Measurements from ENCODE around the gene UQCRC1.

The UQCRC1 gene

DNA sequence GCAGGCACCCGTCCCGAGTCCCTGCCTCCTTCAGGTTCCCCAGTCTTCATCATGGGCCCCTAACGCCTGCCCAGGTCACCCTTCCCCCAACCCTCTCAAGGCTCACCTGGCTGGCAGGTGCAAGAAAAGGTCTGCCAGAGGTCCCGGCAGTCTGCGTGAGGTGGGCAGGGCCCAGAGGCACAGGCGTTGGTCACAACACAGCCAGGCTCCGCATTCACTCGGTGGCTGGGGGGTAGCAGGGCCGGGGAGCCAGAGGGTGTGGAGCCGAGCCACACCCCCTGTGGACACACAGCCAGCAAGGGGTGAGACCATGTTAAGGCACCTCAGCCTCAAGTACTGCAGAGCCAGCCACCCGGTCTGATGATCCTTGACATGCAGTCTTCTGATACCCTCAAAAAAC is 42.3 kb upstream of the UQCRC1 start:
- no peak for TF ChIP-seq CTCF (conservative IDR thresholded peaks at IDR 0.05; ENCODE audit: low read depth, low read length)
- no peak overlapping the region for H3K4me3 ChIP-seq (ENCODE audit: low read depth, low read length)
- DNase-seq (ENCODE audit: low read depth) = no peak

DNA sequence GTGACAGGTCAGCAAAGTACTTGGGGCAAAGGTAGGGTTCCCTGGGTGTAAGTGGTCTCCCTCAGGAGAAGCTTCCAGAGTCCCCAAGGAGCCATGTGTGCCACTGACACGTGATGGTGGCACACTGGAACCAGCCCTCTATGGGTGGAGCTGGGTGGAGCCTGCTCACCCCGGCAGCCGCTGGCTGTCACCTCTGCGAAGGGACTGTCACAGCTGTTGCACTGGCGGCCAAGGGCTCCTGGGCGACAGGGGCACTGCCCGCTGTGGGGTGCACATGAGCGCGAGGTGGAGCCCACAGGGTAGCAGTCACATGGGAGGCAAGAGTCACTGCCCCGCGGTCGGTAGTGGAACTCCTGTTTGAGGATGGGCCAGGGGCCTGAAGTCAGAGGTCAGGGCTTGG is 41.3 kb upstream of the UQCRC1 start:
- DNase-seq (ENCODE audit: low read depth) = no peak
- no peak overlapping the region for H3K4me3 ChIP-seq (ENCODE audit: low read depth, low read length)
- no peak for TF ChIP-seq CTCF (conservative IDR thresholded peaks at IDR 0.05; ENCODE audit: low read depth, low read length)

- no peak for DNase-seq (ENCODE audit: low read depth)
- no peak overlapping the region for H3K4me3 ChIP-seq (ENCODE audit: low read depth, low read length)
- no peak for TF ChIP-seq CTCF (conservative IDR thresholded peaks at IDR 0.05; ENCODE audit: low read depth, low read length)
Observed at GRCh38 chr3:48648188-48648850, 38.9 kb upstream of the UQCRC1 start.

DNA sequence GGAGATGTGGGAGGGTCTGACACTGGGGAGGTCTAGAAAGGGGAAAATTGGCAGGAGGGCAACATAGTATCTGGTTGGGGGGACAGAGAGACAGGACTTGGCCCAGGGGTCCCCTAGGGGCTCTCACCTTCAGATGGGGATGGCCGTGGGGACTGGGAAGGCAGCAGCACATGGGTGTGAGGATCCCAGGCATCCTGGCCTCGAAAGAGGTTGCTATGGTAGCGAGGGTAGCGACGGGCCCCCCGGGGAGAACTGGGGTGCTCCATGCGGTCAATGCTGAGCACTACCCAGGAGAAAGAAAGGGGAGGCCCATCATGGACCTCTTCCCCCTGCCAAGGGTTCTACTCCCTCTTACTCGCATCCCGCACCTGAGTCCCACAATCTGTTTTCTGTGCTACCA is 38.3 kb upstream of the UQCRC1 start:
- no peak overlapping the region for H3K4me3 ChIP-seq (ENCODE audit: low read depth, low read length)
- DNase-seq (ENCODE audit: low read depth) = no peak
- TF ChIP-seq CTCF (conservative IDR thresholded peaks at IDR 0.05; ENCODE audit: low read depth, low read length) = no peak

- no peak for DNase-seq (ENCODE audit: low read depth)
- no peak for TF ChIP-seq CTCF (conservative IDR thresholded peaks at IDR 0.05; ENCODE audit: low read depth, low read length)
- H3K4me3 ChIP-seq (ENCODE audit: low read depth, low read length) = no peak overlapping the region
Observed at GRCh38 chr3:48644898-48645760, 35.7 kb upstream of the UQCRC1 start.

DNA sequence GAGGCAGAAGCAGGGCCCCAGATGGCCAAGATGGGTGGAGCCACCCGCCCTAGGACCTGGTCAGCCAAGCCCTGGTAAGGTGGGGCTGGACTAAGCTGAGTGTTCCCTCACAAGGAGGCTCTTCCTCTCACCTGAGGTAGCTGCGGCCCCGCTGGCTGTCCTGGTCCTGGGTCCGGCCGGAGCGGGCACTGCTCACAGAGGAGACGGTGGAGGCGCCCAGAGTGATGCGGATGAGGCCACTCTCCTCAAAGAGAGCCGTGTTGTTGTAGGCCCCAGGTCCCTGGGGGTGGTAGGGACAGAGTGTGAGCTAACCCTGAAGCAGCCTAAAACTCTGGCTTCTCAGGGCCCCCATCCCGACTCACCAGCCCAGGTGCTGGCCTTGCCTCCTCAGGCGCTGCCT is 33.2 kb upstream of the UQCRC1 start:
- no peak for DNase-seq (ENCODE audit: low read depth)
- TF ChIP-seq CTCF (conservative IDR thresholded peaks at IDR 0.05; ENCODE audit: low read depth, low read length) = no peak
- H3K4me3 ChIP-seq (ENCODE audit: low read depth, low read length) = no peak overlapping the region

Data from choroid plexus epithelial cell (primary cell).